Panc1 (cell line): ENCODE measurements around the gene HSP90AA1. TPM values are rescaled to one million over a fixed set of nuclear protein-coding genes. Genes with fewer than 3 reads are reported as not detected.

Experiments used
- ATAC-seq: fragments of 200-7000 bp; cut with Tn5 transposase; 2 replicates; pipeline ENCODE4 v1.9.1; 2020; ENCODE audit warnings: mild to moderate bottlenecking, moderate library complexity
- BruUV-seq: library from RNA; stranded (reverse); fragments of 400-500 nt; replicated peaks from 2 replicates; lab custom pipeline; 2021; lab: Mats Ljungman, UMichigan
- CTCF ChIA-PET: fragments of 300-600 bp; sonication (Branson Sonifier 250); formaldehyde crosslinking; loops from one replicate; lab custom pipeline; 2022; ENCODE audit warnings: antibody characterized with exemption; lab: Charles Lee
- POLR2A ChIA-PET: fragments of 300-600 bp; sonication (Branson Sonifier 250); formaldehyde crosslinking; loops from one replicate; lab custom pipeline; 2022; ENCODE audit warnings: antibody characterized with exemption; lab: Charles Lee
- DNase-seq: peaks from one replicate; pipeline ENCODE4 v3.0.0-alpha.2; 2010; ENCODE audit warnings: low read depth, low spot score
- H3K27ac ChIP-seq: 2 replicates; pipeline ENCODE4 v1.5.1; 2011; ENCODE audit warnings: mild to moderate bottlenecking, low read length, inconsistent platforms
- H3K27me3 ChIP-seq: fragments of 200-500 bp; sonication (Bioruptor generic); 2 replicates; pipeline ENCODE4 v1.6.0; 2014; ENCODE audit warnings: low read length, inconsistent platforms; ENCODE audit not compliant: control insufficient read depth, insufficient read depth
- H3K36me3 ChIP-seq: fragments of 200-500 bp; sonication (Bioruptor generic); 2 replicates; pipeline ENCODE4 v1.5.1; 2014; ENCODE audit warnings: inconsistent platforms, mild to moderate bottlenecking, low read length, moderate library complexity; ENCODE audit not compliant: control insufficient read depth, insufficient read depth
- H3K4me1 ChIP-seq: 2 replicates; pipeline ENCODE4 v1.5.1; 2011; ENCODE audit warnings: inconsistent platforms, mild to moderate bottlenecking, low read length, moderate library complexity; ENCODE audit not compliant: control insufficient read depth, insufficient read depth
- H3K4me3 ChIP-seq, 2 experiments: 2 replicates each; pipeline ENCODE4 v1.5.1; 2011 to 2012; ENCODE audit warnings: low read depth in 2 of 2, low read length in 2 of 2, mild to moderate bottlenecking in 2 of 2, inconsistent platforms in 1 of 2, moderate library complexity in 1 of 2
- H3K9me3 ChIP-seq: fragments of 200-500 bp; sonication (Bioruptor generic); 2 replicates; pipeline ENCODE4 v1.5.1; 2014; ENCODE audit warnings: low read depth, mild to moderate bottlenecking, inconsistent platforms, low read length, moderate library complexity; ENCODE audit not compliant: control insufficient read depth, insufficient read depth
- CTCF ChIP-seq: fragments of 450-650 bp; IDR thresholded peaks from 2 replicates; pipeline ENCODE4 v1.5.1; 2017; ENCODE audit warnings: mild to moderate bottlenecking
- POLR2AphosphoS5 ChIP-seq: IDR thresholded peaks from 2 replicates; pipeline ENCODE4 v1.6.1; 2012; ENCODE audit warnings: mild to moderate bottlenecking, low read depth, low read length, moderate library complexity
- REST ChIP-seq, 2 experiments: IDR thresholded peaks; 2 replicates each; pipeline ENCODE4 v1.6.1; 2011 to 2012; ENCODE audit warnings: low read depth in 2 of 2, control low read depth in 1 of 2, low read length in 1 of 2, mild to moderate bottlenecking in 1 of 2, moderate library complexity in 1 of 2; ENCODE audit not compliant: insufficient read depth in 1 of 2
- SIN3A ChIP-seq: IDR thresholded peaks from 2 replicates; pipeline ENCODE4 v1.6.1; 2012; ENCODE audit warnings: low read depth, mild to moderate bottlenecking, low read length, moderate library complexity, borderline replicate concordance; ENCODE audit not compliant: insufficient read depth
- TCF7L2 ChIP-seq: IDR thresholded peaks from 2 replicates; pipeline ENCODE4 v1.6.1; 2011; ENCODE audit warnings: mild to moderate bottlenecking, low read depth, low read length, inconsistent platforms
- in situ Hi-C: cut with HindIII; loops from 2 replicates; pipeline ENCODE4 v1.10.0; 2016; ENCODE audit warnings: low sequenced_read_pairs, low pct_unique_long_range_greater_than_20kb
- intact Hi-C: fragments of 100-400 bp; cut with micrococcal nuclease; formaldehyde crosslinking; loops from one replicate; pipeline ENCODE4 v1.10.0; 2022; ENCODE audit not compliant: unreplicated experiment
- total RNA-seq: library from RNA; stranded (reverse); gene quantifications from one replicate; pipeline ENCODE4 v1.2.1, GENCODE V29; 2021; ENCODE audit not compliant: unreplicated experiment

Gene HSP90AA1
- total RNA-seq, 1 experiment from 2014 or later = 383 TPM

GRCh38 chr14:102042699-102043098 is 44.1 kb downstream of the HSP90AA1 start:
- no peak for ATAC-seq
- POLR2A ChIA-PET = no interaction called here
- no peak for TF ChIP-seq CTCF
- no peak for TF ChIP-seq REST (IDR thresholded peaks at IDR 0.05; ENCODE audit: insufficient read depth in 1 of 2, low read depth in 2 of 2, low read length in 1 of 2)
- no peak for TF ChIP-seq POLR2AphosphoS5
- no peak for TF ChIP-seq TCF7L2
- no peak for TF ChIP-seq SIN3A

GRCh38 chr14:102040153-102040552 is 46.7 kb downstream of the HSP90AA1 start:
- H3K4me1 ChIP-seq = no peaks in the 10 kb centered on the region
- no peak for TF ChIP-seq CTCF
- no peak for TF ChIP-seq SIN3A
- no peak for TF ChIP-seq POLR2AphosphoS5
- TF ChIP-seq TCF7L2 = no peak
- TF ChIP-seq REST (IDR thresholded peaks at IDR 0.05; ENCODE audit: insufficient read depth in 1 of 2, low read depth in 2 of 2, low read length in 1 of 2) = no peak
- H3K4me3 ChIP-seq = no peak overlapping the region
- peaks cover 12% of the 10 kb centered on the region for H3K36me3 ChIP-seq
- ChIA-PET POLR2A (no interaction called here), CTCF (no interaction called here)
- intact Hi-C loops = no loop called here
- DNase-seq = no peak
- BruUV-seq = no TSS peak
- H3K27me3 ChIP-seq = no peaks in the 10 kb centered on the region
- in situ Hi-C loops = no loop called here
- H3K9me3 ChIP-seq = no peaks in the 10 kb centered on the region
- no peak for ATAC-seq
- no peak overlapping the region for H3K27ac ChIP-seq

More at GRCh38 chr14:102042699-102043098, 44.1 kb downstream of the HSP90AA1 start:
- Histone ChIP-seq H3K36me3 (peaks cover 6% of the 10 kb centered on the region), H3K4me3 (no peak overlapping the region), H3K27ac (no peak overlapping the region), H3K9me3 (no peaks in the 10 kb centered on the region), H3K4me1 (no peaks in the 10 kb centered on the region), H3K27me3 (no peaks in the 10 kb centered on the region)
- CTCF ChIA-PET = no interaction called here
- BruUV-seq = no TSS peak
- in situ Hi-C loops = no loop called here
- intact Hi-C loops = no loop called here
- no peak for DNase-seq
